ENCODE results near the gene CAPN1. TPM values are rescaled to one million over a fixed set of nuclear protein-coding genes. Genes with fewer than 3 reads are reported as not detected.
A peak's percentile ranks its signal among the peaks of the same experiment; 100 is the strongest.

CAPN1 gene
- total and polyA plus RNA-seq, 9 of the 15 experiments (the other 6 are each of a cell fraction or from before 2014, with no cell fraction given): 3.5 to 199 (median 61.6) TPM

GRCh38 chr11:65134240-65134951 is 47.3 kb upstream of the CAPN1 start, which contains the start of gene SYVN1 (continued):
- TF ChIP-seq, protein P1, sequence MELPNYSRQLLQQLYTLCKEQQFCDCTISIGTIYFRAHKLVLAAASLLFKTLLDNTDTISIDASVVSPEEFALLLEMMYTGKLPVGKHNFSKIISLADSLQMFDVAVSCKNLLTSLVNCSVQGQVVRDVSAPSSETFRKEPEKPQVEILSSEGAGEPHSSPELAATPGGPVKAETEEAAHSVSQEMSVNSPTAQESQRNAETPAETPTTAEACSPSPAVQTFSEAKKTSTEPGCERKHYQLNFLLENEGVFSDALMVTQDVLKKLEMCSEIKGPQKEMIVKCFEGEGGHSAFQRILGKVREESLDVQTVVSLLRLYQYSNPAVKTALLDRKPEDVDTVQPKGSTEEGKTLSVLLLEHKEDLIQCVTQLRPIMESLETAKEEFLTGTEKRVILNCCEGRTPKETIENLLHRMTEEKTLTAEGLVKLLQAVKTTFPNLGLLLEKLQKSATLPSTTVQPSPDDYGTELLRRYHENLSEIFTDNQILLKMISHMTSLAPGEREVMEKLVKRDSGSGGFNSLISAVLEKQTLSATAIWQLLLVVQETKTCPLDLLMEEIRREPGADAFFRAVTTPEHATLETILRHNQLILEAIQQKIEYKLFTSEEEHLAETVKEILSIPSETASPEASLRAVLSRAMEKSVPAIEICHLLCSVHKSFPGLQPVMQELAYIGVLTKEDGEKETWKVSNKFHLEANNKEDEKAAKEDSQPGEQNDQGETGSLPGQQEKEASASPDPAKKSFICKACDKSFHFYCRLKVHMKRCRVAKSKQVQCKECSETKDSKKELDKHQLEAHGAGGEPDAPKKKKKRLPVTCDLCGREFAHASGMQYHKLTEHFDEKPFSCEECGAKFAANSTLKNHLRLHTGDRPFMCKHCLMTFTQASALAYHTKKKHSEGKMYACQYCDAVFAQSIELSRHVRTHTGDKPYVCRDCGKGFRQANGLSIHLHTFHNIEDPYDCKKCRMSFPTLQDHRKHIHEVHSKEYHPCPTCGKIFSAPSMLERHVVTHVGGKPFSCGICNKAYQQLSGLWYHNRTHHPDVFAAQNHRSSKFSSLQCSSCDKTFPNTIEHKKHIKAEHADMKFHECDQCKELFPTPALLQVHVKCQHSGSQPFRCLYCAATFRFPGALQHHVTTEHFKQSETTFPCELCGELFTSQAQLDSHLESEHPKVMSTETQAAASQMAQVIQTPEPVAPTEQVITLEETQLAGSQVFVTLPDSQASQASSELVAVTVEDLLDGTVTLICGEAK (IDR thresholded peaks at IDR 0.05): peak; percentile 97
- TF ChIP-seq, protein P1 (CRISPR knock-in tag; IDR thresholded peaks at IDR 0.05): no peak
- TF ChIP-seq PML (IDR thresholded peaks at IDR 0.05; ENCODE audit: low read length) (peak; percentile 87; the same call in 1 of the 2 replicates), DACH1 (IDR thresholded peaks at IDR 0.05; ENCODE audit: partially characterized antibody) (peak; percentile 92), HMBOX1 (IDR thresholded peaks at IDR 0.05) (no peak), MTA3 (IDR thresholded peaks at IDR 0.05; ENCODE audit: borderline replicate concordance) (0 out of 2 replicates have a peak, but pooled peaks have one; percentile 70), PTTG1 (tag; IDR thresholded peaks at IDR 0.05; ENCODE audit: low read depth) (no peak), ZNF407 (IDR thresholded peaks at IDR 0.05; ENCODE audit: low read depth) (peak; percentile 64), POLR2H (tag; IDR thresholded peaks at IDR 0.05; ENCODE audit: low read depth) (peak; percentile 92)

All from K562 (cell line).